Epithelial cell of esophagus (primary cell): ENCODE measurements around the gene RORB.

Experiments used
- DNase-seq: peaks from one replicate; pipeline ENCODE4 v3.0.0; 2010; ENCODE audit warnings: low read depth
- H3K4me3 ChIP-seq: 2 replicates; pipeline ENCODE4 v1.5.1; 2011; ENCODE audit warnings: mild to moderate bottlenecking, low read length, control low read depth
- CTCF ChIP-seq: IDR thresholded peaks from 2 replicates; pipeline ENCODE4 v1.5.1; 2011; ENCODE audit warnings: low read depth, mild to moderate bottlenecking, low read length, control low read depth, inconsistent platforms; ENCODE audit not compliant: insufficient read depth; ENCODE audit errors: missing control alignments

The RORB gene

GRCh38 chr9:74645007-74645639 lies 148.0 kb downstream of the RORB start:
- H3K4me3 ChIP-seq, result no peak overlapping the region
- peak; percentile 16 for DNase-seq
- peak; percentile 61 for TF ChIP-seq CTCF

GRCh38 chr9:74653410-74654080 lies 156.4 kb downstream of the RORB start:
- no peak overlapping the region for H3K4me3 ChIP-seq
- no peak for DNase-seq
- no peak for TF ChIP-seq CTCF

- no peak for TF ChIP-seq CTCF
- H3K4me3 ChIP-seq, result no peak overlapping the region
- DNase-seq, result no peak
These were observed 165.5 kb downstream of the RORB start for GRCh38 chr9:74662674-74663073.

- no peak for TF ChIP-seq CTCF
- DNase-seq, result no peak
These were observed 166.3 kb downstream of the RORB start for GRCh38 chr9:74663439-74663838.

GRCh38 chr9:74666625-74667316 lies 169.6 kb downstream of the RORB start:
- DNase-seq, result peak; percentile 20

More at GRCh38 chr9:74663439-74663838, 166.3 kb downstream of the RORB start:
- no peak overlapping the region for H3K4me3 ChIP-seq

GRCh38 chr9:74672237-74672636 lies 175.1 kb downstream of the RORB start:
- DNase-seq, result peak; percentile 46
- no peak for TF ChIP-seq CTCF

More at GRCh38 chr9:74666625-74667316, 169.6 kb downstream of the RORB start:
- no peak for TF ChIP-seq CTCF
- no peak overlapping the region for H3K4me3 ChIP-seq

More at GRCh38 chr9:74672237-74672636, 175.1 kb downstream of the RORB start:
- no peak overlapping the region for H3K4me3 ChIP-seq
